SK-N-SH (cell line): Measurements from ENCODE around the gene UBN2.

Experiments
- EZH2phosphoT487 ChIP-seq: fragments of 200-600 bp; sonication (generic); IDR thresholded peaks from 2 replicates; pipeline ENCODE4 v1.6.1; 2017; ENCODE audit warnings: low read depth, mixed run types, mild to moderate bottlenecking, antibody characterized with exemption, moderate library complexity, borderline replicate concordance
- MEF2A ChIP-seq: IDR thresholded peaks from 2 replicates; pipeline ENCODE4 v1.4.0; 2012; ENCODE audit warnings: low read depth, borderline replicate concordance
- TF ChIP-seq, protein P1 (sequence below): IDR thresholded peaks from 2 replicates; pipeline ENCODE4 v1.4.0; 2012; ENCODE audit warnings: low read depth
- TF ChIP-seq, protein P2 (sequence below): IDR thresholded peaks from 2 replicates; pipeline ENCODE4 v1.4.0; 2012; ENCODE audit warnings: low read depth, borderline replicate concordance
- TF ChIP-seq, protein P3 (sequence below): IDR thresholded peaks from 2 replicates; pipeline ENCODE4; 2012

DNA sequence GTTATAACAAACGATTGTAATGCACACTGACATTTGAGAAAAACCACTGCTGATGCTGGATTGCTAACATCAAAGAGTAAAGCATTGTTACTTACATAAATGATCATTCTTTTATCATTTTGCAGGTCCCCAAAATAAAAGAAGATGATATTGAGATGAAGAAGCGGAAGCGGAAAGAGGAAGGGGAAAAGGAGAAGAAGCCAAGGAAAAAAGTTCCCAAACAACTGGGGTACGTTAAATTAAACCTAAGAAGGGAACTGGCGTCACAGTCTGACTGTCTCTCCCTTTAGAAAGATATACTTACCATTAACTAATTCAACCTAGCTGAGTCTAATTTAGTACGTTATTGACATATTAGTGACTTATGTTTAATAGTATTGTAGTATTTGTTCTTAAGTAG, 28.1 kb downstream of the UBN2 start:
- TF ChIP-seq, protein P1, sequence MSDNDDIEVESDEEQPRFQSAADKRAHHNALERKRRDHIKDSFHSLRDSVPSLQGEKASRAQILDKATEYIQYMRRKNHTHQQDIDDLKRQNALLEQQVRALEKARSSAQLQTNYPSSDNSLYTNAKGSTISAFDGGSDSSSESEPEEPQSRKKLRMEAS: no peak
- TF ChIP-seq EZH2phosphoT487 (no peak), MEF2A (no peak)
- TF ChIP-seq, protein P2, sequence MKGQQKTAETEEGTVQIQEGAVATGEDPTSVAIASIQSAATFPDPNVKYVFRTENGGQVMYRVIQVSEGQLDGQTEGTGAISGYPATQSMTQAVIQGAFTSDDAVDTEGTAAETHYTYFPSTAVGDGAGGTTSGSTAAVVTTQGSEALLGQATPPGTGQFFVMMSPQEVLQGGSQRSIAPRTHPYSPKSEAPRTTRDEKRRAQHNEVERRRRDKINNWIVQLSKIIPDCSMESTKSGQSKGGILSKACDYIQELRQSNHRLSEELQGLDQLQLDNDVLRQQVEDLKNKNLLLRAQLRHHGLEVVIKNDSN: no peak
- TF ChIP-seq, protein P3, sequence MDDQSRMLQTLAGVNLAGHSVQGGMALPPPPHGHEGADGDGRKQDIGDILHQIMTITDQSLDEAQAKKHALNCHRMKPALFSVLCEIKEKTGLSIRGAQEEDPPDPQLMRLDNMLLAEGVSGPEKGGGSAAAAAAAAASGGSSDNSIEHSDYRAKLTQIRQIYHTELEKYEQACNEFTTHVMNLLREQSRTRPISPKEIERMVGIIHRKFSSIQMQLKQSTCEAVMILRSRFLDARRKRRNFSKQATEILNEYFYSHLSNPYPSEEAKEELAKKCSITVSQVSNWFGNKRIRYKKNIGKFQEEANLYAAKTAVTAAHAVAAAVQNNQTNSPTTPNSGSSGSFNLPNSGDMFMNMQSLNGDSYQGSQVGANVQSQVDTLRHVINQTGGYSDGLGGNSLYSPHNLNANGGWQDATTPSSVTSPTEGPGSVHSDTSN: no peak
